Rectal smooth muscle tissue (tissue), 1 donor: Measurements from ENCODE around the gene SLC26A9.

Experiments used
- H3K27ac ChIP-seq: one replicate; pipeline ENCODE4 v1.7.0; 2013; ENCODE audit warnings: low read depth, low read length, inconsistent platforms
- H3K27me3 ChIP-seq: one replicate; pipeline ENCODE4 v1.7.0; 2013; ENCODE audit warnings: low read length; ENCODE audit not compliant: control insufficient read depth, insufficient read depth
- H3K36me3 ChIP-seq: one replicate; pipeline ENCODE4 v1.7.0; 2013; ENCODE audit warnings: low read length; ENCODE audit not compliant: control insufficient read depth, insufficient read depth
- H3K4me1 ChIP-seq: one replicate; pipeline ENCODE4 v1.7.0; 2013; ENCODE audit warnings: low read length; ENCODE audit not compliant: control insufficient read depth, insufficient read depth
- H3K4me3 ChIP-seq: one replicate; pipeline ENCODE4 v1.7.0; 2013; ENCODE audit warnings: low read length
- H3K9ac ChIP-seq: one replicate; pipeline ENCODE4 v1.7.0; 2013; ENCODE audit warnings: low read length

The SLC26A9 gene

DNA sequence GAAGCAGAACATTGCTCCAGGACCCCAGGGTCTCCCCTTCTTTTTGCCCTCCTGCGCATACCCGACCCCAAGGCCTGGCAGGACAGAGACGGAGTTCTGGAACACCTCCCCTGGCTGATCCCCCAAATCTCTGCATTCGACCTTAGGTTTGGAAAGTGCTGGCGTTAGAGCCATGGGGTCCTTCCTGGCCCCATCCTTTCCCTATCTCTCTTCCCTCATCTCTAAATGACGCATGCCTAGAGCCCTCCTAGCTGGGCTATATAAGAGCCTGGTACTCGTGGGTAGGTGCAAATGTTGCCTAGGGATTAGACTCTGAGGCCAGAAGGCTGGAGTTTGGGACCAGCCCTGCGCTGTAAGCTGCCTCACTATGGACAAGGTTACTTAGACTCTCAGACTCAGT lies 16.6 kb downstream of the SLC26A9 start:
- Histone ChIP-seq H3K4me1 (no peaks in the 10 kb centered on the region), H3K27me3 (no peaks in the 10 kb centered on the region), H3K36me3 (no peaks in the 10 kb centered on the region), H3K4me3 (no peak overlapping the region), H3K9ac (no peak overlapping the region), H3K27ac (no peak overlapping the region)

DNA sequence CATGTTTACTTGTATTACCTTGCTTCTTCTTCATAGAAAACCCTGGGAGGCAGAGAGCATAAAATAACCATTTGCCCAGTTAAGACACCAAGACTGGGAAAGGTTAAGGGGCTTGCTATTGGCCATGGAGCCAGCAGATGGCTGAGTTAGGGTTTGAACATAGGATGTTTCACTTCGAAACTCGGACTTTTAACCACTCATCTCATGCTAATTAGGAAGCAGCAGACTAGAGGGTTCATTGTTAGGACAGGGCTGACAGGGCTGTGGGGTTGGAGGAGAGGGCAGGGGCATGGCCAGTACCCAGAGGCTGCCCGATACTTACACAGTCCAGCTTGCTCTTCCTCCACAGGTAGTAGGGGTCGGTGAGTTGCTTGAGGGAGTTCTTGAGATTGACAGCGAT lies 17.0 kb downstream of the SLC26A9 start:
- no peaks in the 10 kb centered on the region for H3K27me3 ChIP-seq
- H3K4me3 ChIP-seq = no peak overlapping the region
- no peak overlapping the region for H3K9ac ChIP-seq
- no peak overlapping the region for H3K27ac ChIP-seq
- H3K36me3 ChIP-seq = no peaks in the 10 kb centered on the region
- no peaks in the 10 kb centered on the region for H3K4me1 ChIP-seq

DNA sequence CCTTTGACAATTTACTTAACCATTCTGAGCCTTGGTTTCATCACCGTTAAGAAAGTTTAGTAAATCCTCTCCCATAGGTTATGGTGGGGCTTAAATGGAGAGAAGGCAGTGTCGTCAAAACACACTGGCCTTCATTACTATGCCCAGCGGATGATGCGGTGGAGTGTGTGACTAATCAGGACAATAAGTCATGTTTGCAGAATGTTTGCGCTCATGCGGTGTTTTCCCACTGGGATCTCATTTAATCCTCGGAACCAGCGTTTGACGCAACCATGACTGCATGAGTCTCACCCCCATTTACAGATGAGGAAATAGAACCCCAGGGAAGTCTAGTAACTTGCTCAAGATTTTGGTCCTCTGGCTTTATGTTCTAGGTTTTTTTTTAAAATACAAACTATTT lies 17.5 kb downstream of the SLC26A9 start:
- H3K4me1 ChIP-seq = no peaks in the 10 kb centered on the region
- no peaks in the 10 kb centered on the region for H3K36me3 ChIP-seq
- no peak overlapping the region for H3K4me3 ChIP-seq
- no peak overlapping the region for H3K27ac ChIP-seq
- no peak overlapping the region for H3K9ac ChIP-seq
- no peaks in the 10 kb centered on the region for H3K27me3 ChIP-seq

DNA sequence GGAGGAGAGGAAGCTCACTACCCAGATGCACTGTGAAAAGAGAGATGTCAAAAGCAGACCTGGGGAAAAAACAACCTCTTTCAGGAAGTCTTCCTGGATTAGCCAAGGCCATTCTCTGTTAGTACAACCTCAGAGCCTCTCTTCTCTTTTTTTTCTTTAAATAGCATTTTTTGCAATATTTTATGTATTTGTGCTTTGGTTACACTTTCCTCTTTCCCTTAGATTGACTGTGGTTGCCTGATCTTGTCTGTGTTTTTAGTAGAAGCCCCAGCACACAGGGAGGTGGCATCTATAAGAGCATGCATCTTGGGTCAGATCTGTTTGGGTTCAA lies 18.8 kb downstream of the SLC26A9 start:
- H3K9ac ChIP-seq = no peak overlapping the region
- no peaks in the 10 kb centered on the region for H3K27me3 ChIP-seq
- no peaks in the 10 kb centered on the region for H3K4me1 ChIP-seq
- H3K36me3 ChIP-seq = no peaks in the 10 kb centered on the region
- no peak overlapping the region for H3K27ac ChIP-seq
- H3K4me3 ChIP-seq = no peak overlapping the region

DNA sequence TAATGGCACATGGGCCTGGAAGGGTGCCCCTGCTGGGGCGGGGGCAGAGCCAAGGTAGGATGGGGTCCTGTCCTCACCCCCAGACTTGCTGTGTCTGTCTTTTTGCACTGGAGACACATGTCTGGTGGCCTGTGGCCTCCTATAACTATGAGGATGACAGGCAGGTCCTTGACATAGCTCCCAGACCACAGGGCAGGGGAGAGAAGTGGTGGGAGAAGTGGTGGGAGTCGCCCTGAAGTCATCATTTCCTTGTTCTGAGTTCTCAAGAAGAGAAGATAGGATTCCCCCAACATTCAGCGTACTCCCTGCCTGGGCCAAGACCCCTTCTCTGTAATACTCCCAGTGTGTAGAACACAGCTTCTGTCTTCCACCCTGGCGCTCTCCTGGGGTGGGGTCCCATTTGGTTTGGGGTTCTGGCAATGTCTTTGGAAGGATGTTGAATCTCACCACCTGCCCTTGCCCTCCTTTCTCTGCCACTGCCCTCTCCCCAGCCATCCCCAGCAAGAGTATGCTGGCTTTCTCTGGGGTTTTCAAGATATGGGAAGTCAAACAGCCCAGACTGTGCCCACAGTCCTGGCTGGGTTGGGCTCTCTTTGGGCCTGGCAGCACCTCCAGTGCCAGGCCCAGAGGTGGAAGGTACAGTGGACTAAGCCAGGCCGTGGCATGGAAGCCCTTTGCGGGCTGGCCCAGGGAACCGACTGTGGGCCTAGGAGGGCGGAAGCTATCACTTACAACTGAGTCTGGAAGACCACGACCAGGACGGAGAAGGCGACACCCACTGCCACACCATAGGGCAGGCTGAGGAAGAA lies 19.4 kb downstream of the SLC26A9 start:
- Histone ChIP-seq H3K4me1 (no peaks in the 10 kb centered on the region), H3K27me3 (no peaks in the 10 kb centered on the region), H3K27ac (no peak overlapping the region), H3K4me3 (no peak overlapping the region), H3K9ac (no peak overlapping the region), H3K36me3 (no peaks in the 10 kb centered on the region)

DNA sequence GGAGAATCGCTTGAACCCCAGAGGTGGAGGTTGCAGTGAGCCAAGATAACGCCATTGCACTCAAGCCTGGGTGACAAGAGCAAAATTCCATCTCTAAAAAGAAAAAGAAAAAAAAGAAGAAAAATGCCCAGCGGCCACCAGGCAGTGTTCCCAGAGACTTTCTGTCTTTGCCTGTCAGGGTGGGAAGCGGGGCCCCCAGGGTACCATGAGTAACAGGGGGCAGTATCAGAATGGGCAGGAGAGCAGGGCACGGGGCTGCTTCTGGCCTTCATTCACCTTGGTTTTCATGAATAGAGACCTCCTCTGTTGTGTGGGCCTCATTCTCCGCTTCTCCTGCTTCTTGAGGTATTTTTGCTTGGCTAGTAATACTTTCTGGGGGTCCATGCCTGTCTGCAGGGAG lies 20.4 kb downstream of the SLC26A9 start:
- no peak overlapping the region for H3K4me3 ChIP-seq
- H3K4me1 ChIP-seq = no peaks in the 10 kb centered on the region
- H3K36me3 ChIP-seq = no peaks in the 10 kb centered on the region
- H3K9ac ChIP-seq = no peak overlapping the region
- H3K27me3 ChIP-seq = no peaks in the 10 kb centered on the region
- H3K27ac ChIP-seq = no peak overlapping the region

DNA sequence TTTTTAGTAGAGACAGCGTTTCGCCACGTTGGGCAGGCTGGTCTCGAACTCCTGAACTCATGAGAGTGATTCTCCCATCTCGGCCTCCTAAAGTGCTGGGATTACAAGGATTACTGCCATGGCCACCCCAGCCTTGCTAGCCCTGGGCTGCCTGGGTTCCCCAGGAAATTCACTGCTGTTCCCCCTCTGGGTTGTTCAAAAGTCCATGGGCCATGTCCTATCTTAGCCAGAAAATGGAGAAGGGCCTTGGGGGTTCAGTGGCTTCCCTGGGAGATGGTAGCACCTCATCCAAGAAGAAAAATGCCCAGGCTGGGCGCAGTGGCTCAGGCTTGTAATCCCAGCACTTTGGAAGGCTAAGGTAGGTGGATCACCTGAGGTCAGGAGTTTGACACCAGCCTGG lies 20.9 kb downstream of the SLC26A9 start:
- Histone ChIP-seq H3K4me3 (no peak overlapping the region), H3K27me3 (no peaks in the 10 kb centered on the region), H3K9ac (no peak overlapping the region), H3K36me3 (no peaks in the 10 kb centered on the region), H3K27ac (no peak overlapping the region), H3K4me1 (no peaks in the 10 kb centered on the region)

DNA sequence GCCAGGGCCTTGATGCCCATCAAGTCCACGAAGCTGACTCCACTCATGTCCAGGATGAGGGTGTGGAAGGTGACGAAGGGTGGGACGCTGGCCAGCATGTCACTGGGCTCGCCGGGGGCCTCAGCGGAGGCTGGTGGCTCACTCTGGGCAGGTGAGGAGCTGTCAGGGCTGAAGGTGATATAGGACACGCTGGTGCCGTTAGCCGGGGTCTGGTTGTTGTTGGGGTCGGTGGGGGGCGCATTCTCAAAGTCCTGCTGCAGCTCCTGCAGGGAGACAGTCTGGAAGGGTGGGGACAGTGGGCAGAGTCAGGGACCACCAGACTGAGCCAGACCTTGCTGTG lies 21.7 kb downstream of the SLC26A9 start:
- Histone ChIP-seq H3K36me3 (no peaks in the 10 kb centered on the region), H3K27me3 (no peaks in the 10 kb centered on the region), H3K27ac (no peak overlapping the region), H3K4me3 (no peak overlapping the region), H3K9ac (no peak overlapping the region), H3K4me1 (no peaks in the 10 kb centered on the region)

DNA sequence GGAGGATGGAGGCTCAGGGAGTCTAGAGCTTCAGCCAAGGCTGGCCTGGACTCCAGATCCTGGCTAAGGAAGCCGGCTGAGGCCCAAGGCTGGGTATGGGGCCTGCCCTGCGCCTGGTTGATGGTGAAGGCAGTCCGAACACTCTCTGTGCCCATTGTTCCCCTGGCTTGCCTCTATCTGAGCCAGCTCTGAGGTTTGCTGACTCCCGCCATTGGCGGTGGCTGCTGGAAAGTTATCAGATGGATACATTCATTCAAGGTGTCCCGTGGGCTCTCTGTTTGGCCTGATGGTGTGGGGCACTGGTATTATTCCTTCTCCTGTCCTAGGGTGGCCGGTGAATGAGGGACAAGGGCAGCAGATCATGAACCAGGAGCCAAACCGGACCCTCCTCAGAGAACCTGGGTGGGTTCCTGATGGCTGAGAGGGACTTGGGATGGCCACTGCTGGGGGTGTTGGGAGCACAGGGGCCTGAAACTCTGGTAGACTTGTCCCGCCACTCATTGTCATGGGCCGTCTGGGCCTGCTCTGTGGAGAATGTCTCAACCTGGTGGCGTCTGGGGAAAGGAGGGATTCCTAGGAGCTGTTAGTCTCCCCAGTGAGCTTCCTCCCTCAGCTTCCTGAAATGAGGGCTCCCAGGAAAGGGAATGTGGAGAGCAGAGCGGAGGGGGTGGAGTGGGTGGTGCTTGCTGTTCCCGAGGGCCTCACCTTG lies 22.2 kb downstream of the SLC26A9 start:
- Histone ChIP-seq H3K27me3 (no peaks in the 10 kb centered on the region), H3K9ac (no peak overlapping the region), H3K27ac (no peak overlapping the region), H3K36me3 (no peaks in the 10 kb centered on the region), H3K4me1 (no peaks in the 10 kb centered on the region), H3K4me3 (no peak overlapping the region)

DNA sequence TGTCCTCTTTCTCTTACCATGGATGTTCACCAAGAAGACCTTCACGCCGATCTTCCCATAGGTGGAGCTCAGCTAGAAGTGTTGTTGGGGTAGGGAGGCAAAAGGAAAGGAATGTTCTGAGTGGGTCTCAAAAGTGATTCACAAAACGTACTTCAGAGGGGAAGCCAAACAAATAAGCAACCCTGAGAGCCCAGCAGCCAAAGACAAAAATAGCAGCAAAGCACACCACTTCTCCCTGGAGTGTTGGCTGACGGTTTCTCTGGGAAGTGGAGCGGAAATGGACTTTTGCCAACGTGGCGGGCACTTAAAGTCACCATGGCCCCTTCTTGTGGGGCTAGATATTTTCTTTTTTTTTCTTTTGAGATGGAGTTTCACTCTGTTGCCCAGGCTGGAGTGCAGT lies 23.1 kb downstream of the SLC26A9 start:
- Histone ChIP-seq H3K27ac (no peak overlapping the region), H3K4me3 (no peak overlapping the region), H3K4me1 (no peaks in the 10 kb centered on the region), H3K27me3 (no peaks in the 10 kb centered on the region), H3K9ac (no peak overlapping the region), H3K36me3 (no peaks in the 10 kb centered on the region)

DNA sequence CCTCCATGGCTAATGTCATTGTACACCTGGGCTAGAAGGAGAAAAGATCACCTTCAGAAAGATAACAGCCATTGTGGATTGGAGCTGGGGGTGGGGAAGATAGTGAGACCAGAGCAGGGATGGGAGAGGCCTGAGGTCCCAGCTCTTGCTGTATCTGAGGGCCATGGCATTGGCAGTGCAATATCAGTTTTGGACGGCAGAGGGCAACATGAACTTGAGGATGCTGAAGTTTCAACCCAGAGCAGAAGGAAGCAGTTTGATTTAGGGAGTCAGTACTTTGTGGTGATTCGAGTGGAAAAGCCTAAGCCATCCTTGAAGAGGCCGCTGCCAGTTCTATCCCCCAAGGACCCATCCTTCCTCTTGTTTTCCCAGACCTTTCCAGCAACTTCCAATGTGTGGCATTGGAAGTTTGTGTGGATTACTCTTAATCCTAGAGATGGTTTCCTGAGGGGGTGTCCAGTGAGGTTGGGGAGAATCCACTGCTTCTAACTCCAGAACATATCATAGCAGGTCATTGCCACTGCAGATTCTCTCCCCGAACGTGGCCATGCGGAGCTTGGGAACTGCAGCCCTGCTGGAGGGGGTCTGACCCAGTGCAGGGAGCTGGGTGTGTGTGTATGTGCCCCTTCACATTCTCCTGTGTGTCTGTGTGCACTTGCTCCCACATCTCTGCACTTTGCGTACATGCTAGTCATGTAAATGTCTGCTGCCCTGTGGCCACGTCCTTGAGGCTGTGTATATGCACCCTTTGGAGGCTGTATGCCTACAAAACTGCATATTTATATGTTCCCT lies 24.1 kb downstream of the SLC26A9 start:
- H3K27ac ChIP-seq = no peak overlapping the region
- H3K4me3 ChIP-seq = no peak overlapping the region

DNA sequence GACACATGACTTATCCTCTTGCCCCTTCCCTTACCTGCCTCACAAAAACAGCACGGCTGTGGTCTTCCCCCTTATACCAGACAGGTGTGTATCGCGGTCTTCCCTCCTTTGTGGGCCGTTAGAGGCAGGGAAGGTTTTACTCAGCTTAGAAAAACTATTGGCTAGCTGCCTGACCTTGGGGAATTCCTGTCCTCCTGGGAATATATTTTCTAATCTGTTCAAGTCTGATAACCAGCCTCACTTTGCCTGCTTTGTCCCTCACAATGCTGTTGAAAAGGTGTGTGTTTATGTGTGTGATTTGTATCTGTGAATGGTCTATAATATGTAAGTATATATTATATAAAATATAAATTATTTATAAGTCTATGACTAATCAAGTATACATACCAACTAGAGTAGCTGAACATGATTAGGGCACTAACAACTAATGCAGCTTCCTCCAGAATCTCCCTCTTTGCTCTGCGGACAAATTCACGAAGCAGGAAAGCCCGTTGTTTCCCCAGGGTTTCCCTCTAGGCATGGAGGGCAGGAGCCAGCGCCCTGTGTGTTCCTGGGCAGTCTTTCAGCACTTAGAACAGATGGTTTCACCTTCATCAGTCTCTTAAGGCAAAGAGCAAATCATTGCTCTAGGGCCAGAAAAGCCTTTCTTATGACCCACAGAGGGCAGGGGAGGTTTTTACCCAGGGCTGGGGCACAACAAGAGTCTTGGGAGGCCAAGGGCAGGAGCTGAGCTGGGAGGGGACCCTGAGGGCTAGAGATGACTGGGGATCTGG lies 25.6 kb downstream of the SLC26A9 start:
- no peak overlapping the region for H3K9ac ChIP-seq
- no peak overlapping the region for H3K4me3 ChIP-seq
- no peaks in the 10 kb centered on the region for H3K36me3 ChIP-seq
- H3K27ac ChIP-seq = no peak overlapping the region
- no peaks in the 10 kb centered on the region for H3K27me3 ChIP-seq
- H3K4me1 ChIP-seq = no peaks in the 10 kb centered on the region

More for the DNA sequence above, 24.1 kb downstream of the SLC26A9 start:
- H3K36me3 ChIP-seq = no peaks in the 10 kb centered on the region
- no peak overlapping the region for H3K9ac ChIP-seq
- no peaks in the 10 kb centered on the region for H3K27me3 ChIP-seq
- no peaks in the 10 kb centered on the region for H3K4me1 ChIP-seq
